Stomach (tissue), 9 donors: ENCODE measurements around the gene KLF4. TPM values are rescaled to one million over a fixed set of nuclear protein-coding genes. Genes with fewer than 3 reads are reported as not detected.

Experiments
- DNase-seq, 2 donors: peaks; one replicate each; pipeline versions ENCODE4 v3.0.0 to v3.0.0-alpha.2; 2013 to 2019
- H3K27ac ChIP-seq, 5 donors: fragments of 200-600 bp in 4 of 5; sonication (generic) in 4 of 5; one replicate each; pipeline ENCODE4 v1.5.1; 2013 to 2019; ENCODE audit warnings: mild to moderate bottlenecking in 1 of 5, moderate library complexity in 1 of 5
- H3K27me3 ChIP-seq, 3 donors: fragments of 200-600 bp; sonication (generic); one replicate each; pipeline ENCODE4 v1.5.1; 2017 to 2019; ENCODE audit warnings: mixed run types in 1 of 3
- H3K36me3 ChIP-seq, 4 donors: fragments of 200-600 bp; sonication (generic); 1 replicate in 3 of 4; 2 replicates in 1 of 4; pipeline ENCODE4 v1.5.1; 2016 to 2019
- H3K4me1 ChIP-seq, 4 donors: fragments of 200-600 bp; sonication (generic); one replicate each; pipeline ENCODE4 v1.5.1; 2016 to 2019
- H3K4me3 ChIP-seq, 4 donors: fragments of 200-600 bp; sonication (generic) in 3 of 4; one replicate each; pipeline ENCODE4 v1.5.1; 2016 to 2019; ENCODE audit warnings: mild to moderate bottlenecking in 1 of 4
- H3K9me3 ChIP-seq, 4 donors: fragments of 200-600 bp; sonication (generic); one replicate each; pipeline ENCODE4 v1.5.1; 2016 to 2019
- EP300 ChIP-seq: sonication (generic); formaldehyde crosslinking; IDR thresholded peaks from one replicate; pipeline ENCODE4 v1.6.1; 2017; ENCODE audit warnings: antibody characterized with exemption
- POLR2A ChIP-seq, 4 donors: fragments of 450-650 bp; IDR thresholded peaks; one replicate each; pipeline ENCODE4 v1.6.1; 2016; ENCODE audit warnings: antibody characterized with exemption in 4 of 4, control low read depth in 2 of 4, mild to moderate bottlenecking in 1 of 4, moderate library complexity in 1 of 4
- POLR2AphosphoS5 ChIP-seq, 3 donors: sonication (generic); formaldehyde crosslinking; IDR thresholded peaks; one replicate each; pipeline ENCODE4 v1.6.1; 2016; ENCODE audit warnings: antibody characterized with exemption in 3 of 3
- WGBS, 5 donors: extraction: QIAGEN DNeasy Blood & Tissue Kit in 3 of 5; methylation state at CpG; one replicate each; pipeline versions ENCODE4 v1.1.5 to v1.1.7; 2013 to 2018; 5-methylcytosine and 5-hydroxymethylcytosine counted together
- intact Hi-C: fragments of 100-400 bp; cut with DNase I; formaldehyde crosslinking; loops from one replicate; pipeline ENCODE4 v1.15.1; 2023; ENCODE audit warnings: low total_unique reads
- polyA plus RNA-seq, 3 donors: library from polyadenylated mRNA; stranded (reverse); fragments of 200-250 nt; gene quantifications; one replicate each; pipeline ENCODE4 v1.2.3, GENCODE V29; 2013
- total RNA-seq, 5 donors: library from RNA; depleted of rRNA; stranded (reverse); fragments of >200 nt; gene quantifications; one replicate each; pipeline versions ENCODE4 v1.1.0 to v1.2.3, GENCODE V29; 2014 to 2016
- TF ChIP-seq, protein P1 (sequence below), 7 experiments: fragments of 450-650 bp in 4 of 7; fragments of 200-600 bp in 3 of 7; sonication (generic) in 3 of 7; IDR thresholded peaks; one replicate each; pipeline ENCODE4 v1.5.1; 2016 to 2019; ENCODE audit warnings: antibody characterized with exemption in 7 of 7, control low read depth in 2 of 7, mild to moderate bottlenecking in 1 of 7
- donor health status: healthy with polysubstance abuse.
- donor health status: Bipolar disorder and iron deficiency.
- donor health status: healthy.

KLF4 gene
- total and polyA plus RNA-seq, 8 donors, result 18.2 to 323 (median 56.8) TPM

DNA sequence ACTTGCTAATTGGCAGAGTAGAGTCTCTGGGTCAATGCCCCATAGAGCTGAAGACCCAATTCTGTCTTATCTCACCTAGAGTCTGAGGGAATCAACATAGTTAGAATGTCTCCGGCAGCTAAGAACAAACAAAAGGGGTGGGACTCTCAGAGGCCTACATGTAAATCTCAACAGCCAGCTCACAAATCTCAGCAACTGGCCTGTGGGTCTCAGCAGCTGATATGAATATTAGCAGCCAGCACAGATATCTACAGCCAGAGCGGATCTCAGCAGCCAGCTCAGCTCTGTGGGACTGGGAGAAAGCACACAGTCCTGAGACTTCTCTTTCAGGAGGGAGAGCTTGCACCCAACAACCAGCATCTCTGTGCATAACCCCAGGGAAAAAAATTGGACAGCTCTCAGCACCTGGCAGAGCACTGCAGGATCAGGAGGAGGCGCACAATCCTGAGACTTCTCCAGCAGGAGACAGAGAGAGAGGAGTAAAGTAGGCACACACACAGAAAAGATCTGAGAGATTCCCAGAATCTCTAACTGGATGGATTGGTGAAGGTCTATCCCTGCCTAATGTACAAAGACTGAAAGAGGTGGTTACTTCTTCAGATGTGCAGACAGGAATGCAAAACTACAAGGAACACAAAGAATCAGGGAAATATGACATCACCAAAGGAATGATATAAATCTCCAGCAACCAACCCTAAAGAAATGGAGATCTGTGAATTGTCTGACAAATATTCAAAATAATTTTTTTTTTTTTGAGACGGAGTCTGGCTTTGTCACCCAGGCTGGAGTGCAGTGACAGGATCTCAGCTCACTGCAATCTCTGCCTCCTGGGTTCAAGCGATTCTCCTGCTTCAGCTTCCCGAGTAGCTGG lies 29.2 kb downstream of the KLF4 start:
- intact Hi-C loops, result loop anchor here (10.0 kb wide), 2 partner anchors 1104 to 1304 kb away; no protein-coding TSS in a partner anchor
- Histone ChIP-seq H3K27me3 (peaks cover 0 to 13% (median 8%) of the 10 kb centered on the region in 3 donors), H3K27ac (no peak overlapping the region), H3K4me3 (no peak overlapping the region), H3K9me3 (peaks cover 0 to 9% (median 0%) of the 10 kb centered on the region in 4 donors), H3K4me1 (peaks cover 4 to 8% (median 6%) of the 10 kb centered on the region in 4 donors), H3K36me3 (no peaks in the 10 kb centered on the region)
- no peak for DNase-seq
- 70 to 77% (median 73%) methylated on average over 5 to 6 of the region's 6 CpGs for WGBS, 5 donors
- no peak for TF ChIP-seq POLR2AphosphoS5 (IDR thresholded peaks at IDR 0.05)
- no peak for TF ChIP-seq POLR2A (IDR thresholded peaks at IDR 0.05)
- TF ChIP-seq, protein P1, sequence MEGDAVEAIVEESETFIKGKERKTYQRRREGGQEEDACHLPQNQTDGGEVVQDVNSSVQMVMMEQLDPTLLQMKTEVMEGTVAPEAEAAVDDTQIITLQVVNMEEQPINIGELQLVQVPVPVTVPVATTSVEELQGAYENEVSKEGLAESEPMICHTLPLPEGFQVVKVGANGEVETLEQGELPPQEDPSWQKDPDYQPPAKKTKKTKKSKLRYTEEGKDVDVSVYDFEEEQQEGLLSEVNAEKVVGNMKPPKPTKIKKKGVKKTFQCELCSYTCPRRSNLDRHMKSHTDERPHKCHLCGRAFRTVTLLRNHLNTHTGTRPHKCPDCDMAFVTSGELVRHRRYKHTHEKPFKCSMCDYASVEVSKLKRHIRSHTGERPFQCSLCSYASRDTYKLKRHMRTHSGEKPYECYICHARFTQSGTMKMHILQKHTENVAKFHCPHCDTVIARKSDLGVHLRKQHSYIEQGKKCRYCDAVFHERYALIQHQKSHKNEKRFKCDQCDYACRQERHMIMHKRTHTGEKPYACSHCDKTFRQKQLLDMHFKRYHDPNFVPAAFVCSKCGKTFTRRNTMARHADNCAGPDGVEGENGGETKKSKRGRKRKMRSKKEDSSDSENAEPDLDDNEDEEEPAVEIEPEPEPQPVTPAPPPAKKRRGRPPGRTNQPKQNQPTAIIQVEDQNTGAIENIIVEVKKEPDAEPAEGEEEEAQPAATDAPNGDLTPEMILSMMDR (IDR thresholded peaks at IDR 0.05), result no peak
- TF ChIP-seq EP300, result no peak

DNA sequence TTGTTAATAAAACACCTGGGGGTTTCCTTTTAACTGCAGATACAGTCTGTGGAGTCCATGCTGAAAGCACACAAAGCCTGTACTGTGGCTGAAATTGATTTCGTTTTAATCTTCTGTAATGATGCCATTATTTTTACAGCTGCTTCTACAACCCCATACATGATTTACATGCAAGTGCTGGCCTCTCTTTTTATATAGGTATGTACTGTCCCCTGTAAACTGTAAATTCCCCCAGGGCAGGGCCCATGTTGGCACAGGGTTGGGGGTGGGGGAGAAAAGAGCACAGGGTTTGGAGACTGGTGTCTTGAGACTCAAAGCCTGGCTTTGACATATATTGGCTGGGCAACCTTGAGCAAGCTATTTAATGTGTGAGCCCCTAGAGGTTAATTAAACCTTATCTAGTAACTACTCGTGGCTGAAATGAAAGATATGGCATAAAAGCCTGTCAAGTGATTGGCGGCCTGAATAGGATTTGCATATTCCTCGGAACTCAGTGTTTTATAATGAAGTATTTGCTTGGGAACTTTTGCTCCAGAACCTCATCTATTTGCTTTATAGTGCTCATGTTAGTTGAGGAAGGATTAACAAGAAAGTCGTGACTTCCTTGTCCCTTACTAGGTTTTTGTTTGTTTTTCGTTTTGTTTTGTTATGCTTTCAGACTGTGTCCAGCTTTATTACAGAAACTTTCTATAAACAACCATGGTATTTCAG lies 34.0 kb downstream of the KLF4 start:
- intact Hi-C loops, result no loop called here
- Histone ChIP-seq H3K27ac (peak overlapping the region in 2 of 5 donors; percentile 10 to 18), H3K9me3 (peaks cover 0 to 3% (median 0%) of the 10 kb centered on the region in 4 donors), H3K36me3 (no peaks in the 10 kb centered on the region), H3K27me3 (no peaks in the 10 kb centered on the region), H3K4me1 (no peaks in the 10 kb centered on the region), H3K4me3 (no peak overlapping the region)
- TF ChIP-seq, protein P1 (IDR thresholded peaks at IDR 0.05), result no peak
- TF ChIP-seq EP300, result no peak
- no peak for TF ChIP-seq POLR2A (IDR thresholded peaks at IDR 0.05)
- no peak for TF ChIP-seq POLR2AphosphoS5 (IDR thresholded peaks at IDR 0.05)
- WGBS, 5 donors, result 27 to 45% (median 32%) methylated on average over 6 of the region's 6 CpGs
- no peak for DNase-seq

GRCh38 chr9:107453479-107453878 lies 36.1 kb downstream of the KLF4 start:
- H3K36me3 ChIP-seq, result no peaks in the 10 kb centered on the region
- 84 to 96% (median 88%) methylated on average over 4 of the region's 4 CpGs for WGBS, 5 donors
- no peak overlapping the region for H3K4me3 ChIP-seq
- no peak for DNase-seq
- no peaks in the 10 kb centered on the region for H3K27me3 ChIP-seq
- no peaks in the 10 kb centered on the region for H3K9me3 ChIP-seq
- no peaks in the 10 kb centered on the region for H3K4me1 ChIP-seq
- intact Hi-C loops, result no loop called here
- no peak for TF ChIP-seq POLR2A (IDR thresholded peaks at IDR 0.05)
- no peak for TF ChIP-seq EP300
- TF ChIP-seq POLR2AphosphoS5 (IDR thresholded peaks at IDR 0.05), result no peak
- H3K27ac ChIP-seq, result no peak overlapping the region

DNA sequence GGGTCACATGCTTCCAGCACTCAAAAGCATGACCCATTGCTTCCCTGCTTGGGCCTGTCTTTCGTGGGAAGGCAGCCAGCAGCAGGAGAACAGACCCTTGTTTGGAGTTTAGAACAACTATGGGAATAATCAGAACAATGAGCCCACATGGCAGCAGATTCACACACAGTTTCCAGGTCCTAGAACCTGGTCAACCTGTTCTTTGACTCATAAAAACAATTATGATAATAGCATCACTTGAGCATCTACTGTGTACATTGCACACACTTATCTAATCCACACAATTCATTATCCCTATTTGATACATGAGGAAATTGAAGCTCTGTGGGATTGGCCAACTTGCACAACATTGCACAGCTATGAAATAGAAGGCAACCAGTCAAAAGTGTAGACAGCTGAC lies 41.7 kb downstream of the KLF4 start:
- WGBS, 5 donors, result 52 to 65% (median 56%) methylated on average over 1 of the region's 1 CpG
- DNase-seq, result no peak
- H3K27me3 ChIP-seq, result no peaks in the 10 kb centered on the region

More for the DNA sequence above, 41.7 kb downstream of the KLF4 start:
- Histone ChIP-seq H3K36me3 (no peaks in the 10 kb centered on the region), H3K27ac (no peak overlapping the region), H3K9me3 (no peaks in the 10 kb centered on the region), H3K4me3 (no peak overlapping the region), H3K4me1 (no peaks in the 10 kb centered on the region)
- intact Hi-C loops, result no loop called here
- TF ChIP-seq, protein P1 (IDR thresholded peaks at IDR 0.05), result no peak
